Right lobe of liver (tissue), 6 donors: Measurements from ENCODE around the gene CRYBA4. TPM values are rescaled to one million over a fixed set of nuclear protein-coding genes. Genes with fewer than 3 reads are reported as not detected.

Experiments used
- ATAC-seq, 4 donors: fragments of 200-7000 bp; cut with Tn5 transposase; one replicate each; pipeline ENCODE4 v1.9.1; 2020; ENCODE audit warnings: mild to moderate bottlenecking in 4 of 4, moderate library complexity in 4 of 4
- DNase-seq, 3 donors: peaks; one replicate each; pipeline ENCODE4 v3.0.0-alpha.2; 2020
- H3K27ac ChIP-seq, 3 donors: fragments of 200-600 bp; one replicate each; pipeline ENCODE4 v1.8.0; 2022
- H3K27me3 ChIP-seq, 2 donors: fragments of 200-600 bp; one replicate each; pipeline ENCODE4 v1.8.0; 2022
- H3K36me3 ChIP-seq, 4 donors: fragments of 200-600 bp; sonication (generic) in 1 of 4; one replicate each; pipeline versions ENCODE4 v1.5.1 to v1.8.0; 2017 to 2022; ENCODE audit warnings: control low read depth in 1 of 4
- H3K4me1 ChIP-seq, 4 donors: fragments of 200-600 bp; sonication (generic) in 1 of 4; one replicate each; pipeline versions ENCODE4 v1.5.1 to v1.8.0; 2017 to 2022; ENCODE audit warnings: control low read depth in 1 of 4
- H3K4me3 ChIP-seq, 3 donors: fragments of 200-600 bp; one replicate each; pipeline ENCODE4 v1.8.0; 2022
- H3K9me3 ChIP-seq, 4 donors: fragments of 200-600 bp; sonication (generic) in 1 of 4; one replicate each; pipeline versions ENCODE4 v1.5.1 to v1.8.0; 2017 to 2022; ENCODE audit warnings: control low read depth in 1 of 4
- POLR2A ChIP-seq: fragments of 450-650 bp; IDR thresholded peaks from one replicate; pipeline ENCODE4 v1.6.1; 2017; ENCODE audit warnings: antibody characterized with exemption, mild to moderate bottlenecking
- WGBS: methylation state at CpG from one replicate; pipeline ENCODE4 v1.1.6; 2018; ENCODE audit warnings: low coverage, low lambda C conversion rate; ENCODE audit not compliant: insufficient coverage; ENCODE audit errors: missing lambda C conversion rate; 5-methylcytosine and 5-hydroxymethylcytosine counted together
- intact Hi-C, 2 donors: fragments of 100-400 bp; cut with DNase I; formaldehyde crosslinking; loops; one replicate each; pipeline versions ENCODE4 v1.11.2 to v1.14.1; 2022
- total RNA-seq, 6 experiments: library from RNA; depleted of rRNA in 2 of 6; stranded (reverse); fragments of >200 nt in 2 of 6; fragmentation: NEBNext Ultra II Directional in 3 of 6; extraction: Animal tissue kit (Norgen Biotek cat#: 25700) in 3 of 6; gene quantifications; one replicate each; pipeline versions ENCODE4 v1.1.0 to v1.2.4, GENCODE V29; 2016 to 2023
- TF ChIP-seq, protein P1 (sequence below), 4 donors: fragments of 200-600 bp in 3 of 4; fragments of 450-650 bp in 1 of 4; IDR thresholded peaks; one replicate each; pipeline versions ENCODE4 v1.5.1 to v1.8.0; 2016 to 2022; ENCODE audit warnings: antibody characterized with exemption in 4 of 4, mild to moderate bottlenecking in 2 of 4
- donor health status: DM: no; HTN: yes; CAD: no.
- donor health status: DM: no; HTN: no; CAD: no.
- donor health status: DM: no; HTN: no; CAD: no.
- donor health status: DM: no; HTN: yes; CAD: no.
- donor health status: DM: no; HTN: yes; CAD: no.

Gene CRYBA4
- total RNA-seq, 6 experiments from 2014 or later: not detected

DNA sequence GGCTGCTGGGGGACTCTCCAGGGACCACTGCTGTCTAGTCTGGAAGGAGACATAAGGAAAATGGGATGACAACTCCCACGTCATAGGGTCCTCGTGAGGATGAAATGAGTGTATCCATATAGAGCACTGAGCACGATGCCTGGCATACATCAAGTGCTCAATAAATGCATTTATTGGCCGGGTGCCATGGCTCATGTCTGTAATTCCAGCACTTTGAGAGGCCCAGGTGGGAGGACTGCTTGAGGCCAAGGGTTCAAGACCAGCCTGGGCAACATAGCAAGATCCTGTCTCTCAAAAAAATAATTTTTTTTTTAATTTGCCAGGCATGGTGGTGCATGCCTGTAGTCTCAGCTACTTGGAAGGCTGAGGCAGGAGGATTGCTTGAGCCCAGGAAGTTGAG, 19.6 kb upstream of the CRYBA4 start:
- Histone ChIP-seq H3K36me3 (no peaks in the 10 kb centered on the region), H3K27ac (no peak overlapping the region), H3K27me3 (no peaks in the 10 kb centered on the region), H3K4me3 (no peak overlapping the region), H3K4me1 (peaks cover 0 to 10% (median 0%) of the 10 kb centered on the region in 4 donors), H3K9me3 (no peaks in the 10 kb centered on the region)
- no peak for ATAC-seq
- 49% methylated on average over 3 of the region's 4 CpGs for WGBS
- TF ChIP-seq, protein P1, sequence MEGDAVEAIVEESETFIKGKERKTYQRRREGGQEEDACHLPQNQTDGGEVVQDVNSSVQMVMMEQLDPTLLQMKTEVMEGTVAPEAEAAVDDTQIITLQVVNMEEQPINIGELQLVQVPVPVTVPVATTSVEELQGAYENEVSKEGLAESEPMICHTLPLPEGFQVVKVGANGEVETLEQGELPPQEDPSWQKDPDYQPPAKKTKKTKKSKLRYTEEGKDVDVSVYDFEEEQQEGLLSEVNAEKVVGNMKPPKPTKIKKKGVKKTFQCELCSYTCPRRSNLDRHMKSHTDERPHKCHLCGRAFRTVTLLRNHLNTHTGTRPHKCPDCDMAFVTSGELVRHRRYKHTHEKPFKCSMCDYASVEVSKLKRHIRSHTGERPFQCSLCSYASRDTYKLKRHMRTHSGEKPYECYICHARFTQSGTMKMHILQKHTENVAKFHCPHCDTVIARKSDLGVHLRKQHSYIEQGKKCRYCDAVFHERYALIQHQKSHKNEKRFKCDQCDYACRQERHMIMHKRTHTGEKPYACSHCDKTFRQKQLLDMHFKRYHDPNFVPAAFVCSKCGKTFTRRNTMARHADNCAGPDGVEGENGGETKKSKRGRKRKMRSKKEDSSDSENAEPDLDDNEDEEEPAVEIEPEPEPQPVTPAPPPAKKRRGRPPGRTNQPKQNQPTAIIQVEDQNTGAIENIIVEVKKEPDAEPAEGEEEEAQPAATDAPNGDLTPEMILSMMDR (IDR thresholded peaks at IDR 0.05): no peak
- no peak for TF ChIP-seq POLR2A
- no peak for DNase-seq
- intact Hi-C loops: no loop called here

DNA sequence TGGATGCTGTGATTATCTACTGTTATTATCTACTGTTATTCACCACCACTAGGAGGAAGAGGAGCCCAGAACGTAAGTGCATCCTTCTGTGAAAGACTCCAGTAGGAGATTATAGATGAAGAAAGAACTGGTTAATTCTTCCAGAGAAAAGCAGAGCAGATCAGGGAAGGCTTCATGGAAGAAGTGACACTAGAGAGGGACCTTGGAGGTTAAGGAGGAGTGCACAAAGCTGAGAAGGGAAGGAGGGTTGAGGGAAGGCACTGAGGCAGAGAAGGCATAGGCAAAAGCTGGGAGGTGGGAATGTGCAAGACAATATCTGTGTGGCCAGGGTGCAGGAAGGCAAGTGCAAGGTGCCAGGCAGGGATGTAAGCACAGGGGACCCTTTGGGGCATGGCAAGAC, 17.4 kb upstream of the CRYBA4 start:
- H3K9me3 ChIP-seq: no peaks in the 10 kb centered on the region
- no peak for ATAC-seq

DNA sequence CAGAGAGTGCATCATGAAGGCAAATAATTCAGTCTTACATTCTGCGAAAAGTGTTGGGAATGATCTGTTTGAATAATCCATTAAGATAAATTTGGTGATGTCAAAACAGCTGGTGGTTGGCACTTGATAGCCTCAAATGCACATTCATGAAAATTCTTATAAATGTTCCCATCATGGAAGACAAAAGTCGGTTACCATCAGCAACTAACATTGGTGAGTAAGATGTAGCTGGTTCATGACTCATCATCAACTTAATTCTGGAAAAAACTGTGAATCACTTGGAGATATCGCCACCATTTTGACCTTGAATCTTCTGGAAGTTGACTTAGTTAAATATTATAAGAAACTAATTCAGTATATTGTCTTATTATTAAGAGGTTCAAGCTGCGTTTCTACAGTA, 15.2 kb upstream of the CRYBA4 start:
- WGBS: 90% methylated on average over 4 of the region's 4 CpGs
- H3K4me3 ChIP-seq: no peak overlapping the region
- no peaks in the 10 kb centered on the region for H3K9me3 ChIP-seq
- intact Hi-C loops: no loop called here
- no peaks in the 10 kb centered on the region for H3K4me1 ChIP-seq
- H3K27ac ChIP-seq: no peak overlapping the region
- no peaks in the 10 kb centered on the region for H3K27me3 ChIP-seq
- no peak for TF ChIP-seq POLR2A
- TF ChIP-seq, protein P1 (IDR thresholded peaks at IDR 0.05): no peak
- H3K36me3 ChIP-seq: no peaks in the 10 kb centered on the region
- DNase-seq (no peak), ATAC-seq (no peak)

More for the DNA sequence above, 17.4 kb upstream of the CRYBA4 start:
- intact Hi-C loops: no loop called here
- H3K36me3 ChIP-seq: no peaks in the 10 kb centered on the region
- no peak for TF ChIP-seq POLR2A
- TF ChIP-seq, protein P1 (IDR thresholded peaks at IDR 0.05): no peak
- DNase-seq: no peak
- no peaks in the 10 kb centered on the region for H3K27me3 ChIP-seq
- WGBS: 75% methylated on average over 1 of the region's 1 CpG
- H3K27ac ChIP-seq: no peak overlapping the region
- H3K4me1 ChIP-seq: no peaks in the 10 kb centered on the region
- H3K4me3 ChIP-seq: no peak overlapping the region

DNA sequence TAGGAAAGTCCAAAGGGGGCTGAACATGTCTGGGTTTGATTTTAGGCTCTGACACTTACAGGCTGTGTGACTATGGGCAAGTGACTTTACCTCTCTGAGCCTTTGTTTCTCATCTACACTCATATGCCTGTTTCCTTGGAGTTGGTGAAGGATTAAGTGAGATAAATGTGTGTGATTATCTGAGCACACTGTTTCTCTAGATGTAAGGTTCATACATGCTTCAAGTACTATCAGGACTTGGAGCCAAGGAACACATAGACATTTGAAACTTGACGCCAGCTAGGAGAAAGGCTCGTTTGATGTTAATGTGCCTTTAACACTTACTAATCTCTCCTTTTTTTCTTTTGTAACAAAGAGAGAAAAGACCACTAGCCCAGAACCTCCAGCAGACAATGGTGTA, 13.6 kb upstream of the CRYBA4 start:
- no peak overlapping the region for H3K27ac ChIP-seq
- DNase-seq (no peak), ATAC-seq (no peak)
- no peaks in the 10 kb centered on the region for H3K36me3 ChIP-seq
- no peak overlapping the region for H3K4me3 ChIP-seq
- H3K9me3 ChIP-seq: no peaks in the 10 kb centered on the region
- TF ChIP-seq POLR2A: no peak
- TF ChIP-seq, protein P1 (IDR thresholded peaks at IDR 0.05): no peak
- WGBS: 34% methylated on average over 2 of the region's 2 CpGs
- H3K4me1 ChIP-seq: no peaks in the 10 kb centered on the region
- intact Hi-C loops: no loop called here
- H3K27me3 ChIP-seq: no peaks in the 10 kb centered on the region

DNA sequence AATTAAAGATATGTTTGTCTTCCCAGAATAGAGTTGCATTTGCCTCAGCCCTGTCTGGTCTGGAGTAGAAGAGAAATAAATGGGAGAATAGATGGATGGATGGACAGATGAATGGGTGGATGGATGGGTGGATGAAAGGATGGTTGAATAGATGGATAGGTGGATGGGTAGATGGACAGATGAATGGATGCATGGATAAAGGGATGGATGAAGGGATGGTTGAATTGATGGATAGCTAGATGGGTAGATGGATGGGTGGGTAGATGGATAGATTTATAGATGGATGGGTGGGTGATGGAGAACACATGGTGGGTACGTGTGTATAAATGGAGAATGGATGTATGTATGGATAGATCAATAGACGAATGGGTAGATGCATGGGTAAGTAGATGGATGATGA, 12.5 kb upstream of the CRYBA4 start:
- Histone ChIP-seq H3K36me3 (no peaks in the 10 kb centered on the region), H3K27me3 (no peaks in the 10 kb centered on the region), H3K27ac (no peak overlapping the region), H3K4me1 (no peaks in the 10 kb centered on the region), H3K9me3 (no peaks in the 10 kb centered on the region), H3K4me3 (no peak overlapping the region)
- intact Hi-C loops: no loop called here
- DNase-seq (no peak), ATAC-seq (no peak)
- 75% methylated on average over 2 of the region's 2 CpGs for WGBS
- TF ChIP-seq POLR2A: no peak
- TF ChIP-seq, protein P1 (IDR thresholded peaks at IDR 0.05): no peak
